LNCAP (cell line): ENCODE results near the gene TSSC4.

Experiments used
- TF ChIP-seq, protein P1 (sequence below): fragments of 450-650 bp; IDR thresholded peaks from 2 replicates; pipeline ENCODE4 v1.5.1; 2017; ENCODE audit warnings: mild to moderate bottlenecking

Gene TSSC4

GRCh38 chr11:2434008-2434407 is 33.5 kb downstream of the TSSC4 start:
- TF ChIP-seq, protein P1, sequence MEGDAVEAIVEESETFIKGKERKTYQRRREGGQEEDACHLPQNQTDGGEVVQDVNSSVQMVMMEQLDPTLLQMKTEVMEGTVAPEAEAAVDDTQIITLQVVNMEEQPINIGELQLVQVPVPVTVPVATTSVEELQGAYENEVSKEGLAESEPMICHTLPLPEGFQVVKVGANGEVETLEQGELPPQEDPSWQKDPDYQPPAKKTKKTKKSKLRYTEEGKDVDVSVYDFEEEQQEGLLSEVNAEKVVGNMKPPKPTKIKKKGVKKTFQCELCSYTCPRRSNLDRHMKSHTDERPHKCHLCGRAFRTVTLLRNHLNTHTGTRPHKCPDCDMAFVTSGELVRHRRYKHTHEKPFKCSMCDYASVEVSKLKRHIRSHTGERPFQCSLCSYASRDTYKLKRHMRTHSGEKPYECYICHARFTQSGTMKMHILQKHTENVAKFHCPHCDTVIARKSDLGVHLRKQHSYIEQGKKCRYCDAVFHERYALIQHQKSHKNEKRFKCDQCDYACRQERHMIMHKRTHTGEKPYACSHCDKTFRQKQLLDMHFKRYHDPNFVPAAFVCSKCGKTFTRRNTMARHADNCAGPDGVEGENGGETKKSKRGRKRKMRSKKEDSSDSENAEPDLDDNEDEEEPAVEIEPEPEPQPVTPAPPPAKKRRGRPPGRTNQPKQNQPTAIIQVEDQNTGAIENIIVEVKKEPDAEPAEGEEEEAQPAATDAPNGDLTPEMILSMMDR: no peak

- TF ChIP-seq, protein P1: no peak
Observed at GRCh38 chr11:2434506-2435255, 34.1 kb downstream of the TSSC4 start.

GRCh38 chr11:2435288-2436012 is 34.9 kb downstream of the TSSC4 start:
- TF ChIP-seq, protein P1: no peak

- TF ChIP-seq, protein P1: no peak
Observed at GRCh38 chr11:2436013-2436520, 35.5 kb downstream of the TSSC4 start.

DNA sequence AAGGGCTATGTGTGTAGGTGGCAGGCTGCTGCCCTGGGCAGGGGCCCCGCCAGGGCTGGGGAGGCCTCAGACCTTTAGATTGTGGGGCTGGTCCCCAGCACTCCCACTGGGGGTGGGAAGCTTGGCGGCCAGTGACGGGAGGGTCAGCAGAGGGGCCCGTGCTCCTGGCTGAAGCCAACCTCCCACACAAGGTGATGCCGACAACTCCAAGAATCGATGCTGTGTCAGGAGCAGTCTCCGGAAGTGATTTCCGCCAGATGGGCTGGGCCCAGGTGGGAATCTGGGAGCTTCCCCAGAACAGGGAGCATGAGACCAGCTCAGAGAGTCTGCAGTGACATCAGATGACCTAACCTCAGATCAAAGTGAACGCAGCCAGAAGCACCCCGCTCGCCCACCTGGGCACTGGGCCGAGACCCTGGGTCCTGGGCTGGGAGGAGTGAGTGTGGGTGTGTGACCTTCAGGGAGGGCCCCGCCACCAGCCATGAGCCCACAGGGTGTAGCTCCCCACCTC is 36.0 kb downstream of the TSSC4 start:
- TF ChIP-seq, protein P1: no peak

DNA sequence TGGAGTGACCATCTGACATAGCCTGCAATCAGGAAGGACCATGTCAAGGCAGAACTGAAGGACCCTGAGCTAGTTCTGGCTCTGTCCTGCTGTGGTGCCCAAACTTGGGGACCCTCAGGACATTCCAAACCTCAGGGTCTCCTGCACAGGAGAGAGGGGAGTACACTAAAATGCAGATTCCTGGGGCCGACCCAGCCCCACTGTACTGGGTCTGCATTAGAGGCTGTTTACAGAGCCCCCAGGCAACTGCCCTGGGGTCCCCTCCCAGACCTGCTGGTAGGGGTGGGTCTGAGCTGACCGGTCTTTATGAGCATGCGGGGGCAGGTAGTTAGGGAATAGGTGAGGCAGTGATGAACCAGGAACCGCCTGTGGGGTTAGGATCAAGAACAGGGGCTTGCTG is 37.0 kb downstream of the TSSC4 start:
- TF ChIP-seq, protein P1: no peak

DNA sequence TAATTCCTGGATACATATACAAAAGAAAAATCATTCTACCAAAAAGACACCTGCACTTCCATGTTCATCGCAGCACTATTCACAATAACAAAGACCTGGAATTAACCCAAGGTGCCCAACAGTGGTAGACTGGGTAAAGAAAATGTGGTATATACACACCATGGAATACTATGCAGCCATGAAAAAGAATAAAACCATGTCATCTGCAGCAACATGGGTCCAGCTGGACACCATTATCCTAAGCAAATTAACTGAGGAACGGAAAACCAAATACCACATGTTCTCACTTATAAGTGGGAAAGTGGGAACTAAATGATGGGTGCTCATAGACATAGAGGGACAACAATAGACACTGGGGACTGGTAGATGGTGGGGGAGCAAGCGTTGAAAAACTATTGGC is 39.3 kb downstream of the TSSC4 start:
- TF ChIP-seq, protein P1: no peak
